GM18499 (cell line): ENCODE data around the gene ZNF205.
"Not testable (repeated sequence)": the region's sequence is repeated elsewhere in the genome, so short reads cannot be mapped to it uniquely, and the experiment has no call there.

ENCODE experiments used
- ATAC-seq: cut with Tn5 transposase; IDR thresholded peaks from one replicate; pipeline ENCODE4 v1.9.1; 2021; ENCODE audit warnings: moderate number of reproducible peaks; ENCODE audit not compliant: insufficient read depth, unreplicated experiment

ZNF205 gene

GRCh38 chr16:3164121-3164991 is 52.0 kb downstream of the ZNF205 start:
- no peak for ATAC-seq

GRCh38 chr16:3165111-3165822 is 52.9 kb downstream of the ZNF205 start:
- ATAC-seq: no peak

- ATAC-seq: no peak
Observed at GRCh38 chr16:3166505-3166886, 54.1 kb downstream of the ZNF205 start.

GRCh38 chr16:3168729-3169128 is 56.3 kb downstream of the ZNF205 start:
- ATAC-seq: not testable (repeated sequence)
